K562 (cell line): Measurements from ENCODE around the gene DNAJC6. TPM values are rescaled to one million over a fixed set of nuclear protein-coding genes. Genes with fewer than 3 reads are reported as not detected.
A peak's percentile ranks its signal among the peaks of the same experiment; 100 is the strongest.

Experiments
- AFF4 ChIP-seq: sonication (generic); formaldehyde crosslinking; IDR thresholded peaks from 2 replicates; pipeline ENCODE4 v1.8.0; 2023; ENCODE audit warnings: mild to moderate bottlenecking, missing genetic modification reagents
- BRF1 ChIP-seq: IDR thresholded peaks from 3 replicates; pipeline ENCODE4 v1.6.1; 2011; ENCODE audit warnings: borderline replicate concordance, mild to moderate bottlenecking; ENCODE audit not compliant: insufficient read length; ENCODE audit errors: extremely low read depth
- DPF2 ChIP-seq: fragments of 450-650 bp; IDR thresholded peaks from 2 replicates; pipeline ENCODE4 v1.6.1; 2016
- EP300 ChIP-seq: IDR thresholded peaks from 2 replicates; pipeline ENCODE4 v1.6.1; 2012; ENCODE audit warnings: low read length, improper control_type of control experiment
- KDM1A ChIP-seq, 2 experiments: fragments of 450-650 bp; IDR thresholded peaks; 2 replicates each; pipeline ENCODE4 v1.6.1; 2016; ENCODE audit warnings: mild to moderate bottlenecking in 2 of 2
- NEUROD1 ChIP-seq: fragments of 150-350 bp; IDR thresholded peaks from 2 replicates; pipeline ENCODE4 v1.6.1; 2014; ENCODE audit warnings: borderline replicate concordance, low read length, low read depth; ENCODE audit not compliant: partially characterized antibody
- NFXL1 ChIP-seq: fragments of 450-650 bp; formaldehyde crosslinking; IDR thresholded peaks from 2 replicates; pipeline ENCODE4 v1.4.0; 2021; ENCODE audit warnings: mild to moderate bottlenecking
- POLR2A ChIP-seq: fragments of 450-650 bp; conservative IDR thresholded peaks from 2 replicates; pipeline ENCODE4 v1.6.1; 2016
- PTBP1 ChIP-seq: fragments of 200-400 bp; formaldehyde crosslinking; IDR thresholded peaks from 2 replicates; pipeline ENCODE4 v1.6.1; 2017; ENCODE audit warnings: low read depth, low read length
- SMAD1 ChIP-seq: fragments of 150-350 bp; IDR thresholded peaks from 2 replicates; pipeline ENCODE4 v1.6.1; 2014; ENCODE audit warnings: low read length, low read depth; ENCODE audit not compliant: partially characterized antibody
- TAL1 ChIP-seq: fragments of 450-650 bp; IDR thresholded peaks from 2 replicates; pipeline ENCODE4 v1.6.1; 2016; ENCODE audit warnings: mild to moderate bottlenecking
- ZEB2 ChIP-seq: fragments of 450-650 bp; IDR thresholded peaks from 2 replicates; pipeline ENCODE4 v1.6.1; 2016
- ZNF347 ChIP-seq: fragments of 450-650 bp; formaldehyde crosslinking; IDR thresholded peaks from 2 replicates; pipeline ENCODE4 v1.4.0; 2020; ENCODE audit warnings: low read depth, mild to moderate bottlenecking, moderate library complexity
- ZNF384 ChIP-seq: IDR thresholded peaks from 2 replicates; pipeline ENCODE4 v1.6.1; 2012; ENCODE audit warnings: low read depth, low read length, improper control_type of control experiment
- ZNF518B ChIP-seq: fragments of 250-450 bp; sonication (Bioruptor Pico); IDR thresholded peaks from 2 replicates; pipeline ENCODE4 v1.5.0; 2021; ENCODE audit warnings: mild to moderate bottlenecking, moderate library complexity
- ZNF699 ChIP-seq: fragments of 250-450 bp; sonication (Bioruptor Pico); IDR thresholded peaks from 2 replicates; pipeline ENCODE4 v1.8.0; 2021; ENCODE audit warnings: mild to moderate bottlenecking, moderate library complexity; ENCODE audit not compliant: insufficient replicate concordance
- ZNF764 ChIP-seq: fragments of 250-450 bp; sonication (Bioruptor Pico); IDR thresholded peaks from 2 replicates; pipeline ENCODE4 v1.4.0; 2020; ENCODE audit warnings: low read depth, mild to moderate bottlenecking, moderate library complexity
- ZNF830 ChIP-seq: fragments of 250-450 bp; sonication (Bioruptor Pico); IDR thresholded peaks from 2 replicates; pipeline ENCODE4 v1.5.0; 2021; ENCODE audit warnings: mild to moderate bottlenecking
- polyA plus RNA-seq, 8 experiments: library from polyadenylated mRNA; depleted of rRNA in 4 of 8; stranded (reverse) in 5 of 8; unstranded in 3 of 8; fragments of >200 nt; fragmentation: Nextera tagmentation in 2 of 8; fragmentation: Illumina TruSeq in 1 of 8; extraction: Ambion mirVana in 2 of 8; extraction: Trizol in 1 of 8; gene quantifications; 2 replicates each; pipeline versions ENCODE4 v1.2.1 to v1.2.3, GENCODE V29; 2011 to 2014; ENCODE audit warnings: inconsistent platforms in 1 of 8, missing spikeins in 1 of 8
- total RNA-seq, 7 experiments: library from RNA; depleted of rRNA in 6 of 7; stranded (reverse); fragments of >200 nt in 6 of 7; fragmentation: Illumina TruSeq in 2 of 7; extraction: Trizol in 2 of 7; gene quantifications; 2 replicates each; pipeline versions ENCODE4 v1.2.1 to v1.2.3, GENCODE V29; 2011 to 2021; ENCODE audit warnings: low replicate concordance in 1 of 7
- TF ChIP-seq, protein P1 (sequence below): fragments of 450-650 bp; IDR thresholded peaks from 2 replicates; pipeline ENCODE4 v1.6.1; 2018; ENCODE audit not compliant: partially characterized antibody

DNAJC6 gene
- total and polyA plus RNA-seq, 9 of the 15 experiments (the other 6 are each of a cell fraction or from before 2014, with no cell fraction given), result 6.7 to 78.7 (median 28.0) TPM

GRCh38 chr1:65423884-65424572 is 114.7 kb downstream of the DNAJC6 start (continued):
- TF ChIP-seq AFF4 (CRISPR knock-in tag) (no peak), ZNF347 (CRISPR knock-in tag) (no peak), KDM1A (IDR thresholded peaks at IDR 0.05) (peak; percentile 88 to 89), TAL1 (peak; percentile 55), ZNF384 (no peak), ZNF830 (CRISPR knock-in tag) (no peak), NFXL1 (CRISPR knock-in tag) (no peak), BRF1 (no peak), POLR2A (no peak), PTBP1 (no peak), SMAD1 (peak; percentile 46), NEUROD1 (no peak), ZEB2 (peak; percentile 82; the same call in 1 of the 2 replicates), ZNF518B (CRISPR knock-in tag) (no peak), ZNF764 (CRISPR knock-in tag) (no peak), EP300 (peak; percentile 57; the same call in 1 of the 2 replicates), DPF2 (peak; percentile 92), ZNF699 (CRISPR knock-in tag) (no peak)
- TF ChIP-seq, protein P1, sequence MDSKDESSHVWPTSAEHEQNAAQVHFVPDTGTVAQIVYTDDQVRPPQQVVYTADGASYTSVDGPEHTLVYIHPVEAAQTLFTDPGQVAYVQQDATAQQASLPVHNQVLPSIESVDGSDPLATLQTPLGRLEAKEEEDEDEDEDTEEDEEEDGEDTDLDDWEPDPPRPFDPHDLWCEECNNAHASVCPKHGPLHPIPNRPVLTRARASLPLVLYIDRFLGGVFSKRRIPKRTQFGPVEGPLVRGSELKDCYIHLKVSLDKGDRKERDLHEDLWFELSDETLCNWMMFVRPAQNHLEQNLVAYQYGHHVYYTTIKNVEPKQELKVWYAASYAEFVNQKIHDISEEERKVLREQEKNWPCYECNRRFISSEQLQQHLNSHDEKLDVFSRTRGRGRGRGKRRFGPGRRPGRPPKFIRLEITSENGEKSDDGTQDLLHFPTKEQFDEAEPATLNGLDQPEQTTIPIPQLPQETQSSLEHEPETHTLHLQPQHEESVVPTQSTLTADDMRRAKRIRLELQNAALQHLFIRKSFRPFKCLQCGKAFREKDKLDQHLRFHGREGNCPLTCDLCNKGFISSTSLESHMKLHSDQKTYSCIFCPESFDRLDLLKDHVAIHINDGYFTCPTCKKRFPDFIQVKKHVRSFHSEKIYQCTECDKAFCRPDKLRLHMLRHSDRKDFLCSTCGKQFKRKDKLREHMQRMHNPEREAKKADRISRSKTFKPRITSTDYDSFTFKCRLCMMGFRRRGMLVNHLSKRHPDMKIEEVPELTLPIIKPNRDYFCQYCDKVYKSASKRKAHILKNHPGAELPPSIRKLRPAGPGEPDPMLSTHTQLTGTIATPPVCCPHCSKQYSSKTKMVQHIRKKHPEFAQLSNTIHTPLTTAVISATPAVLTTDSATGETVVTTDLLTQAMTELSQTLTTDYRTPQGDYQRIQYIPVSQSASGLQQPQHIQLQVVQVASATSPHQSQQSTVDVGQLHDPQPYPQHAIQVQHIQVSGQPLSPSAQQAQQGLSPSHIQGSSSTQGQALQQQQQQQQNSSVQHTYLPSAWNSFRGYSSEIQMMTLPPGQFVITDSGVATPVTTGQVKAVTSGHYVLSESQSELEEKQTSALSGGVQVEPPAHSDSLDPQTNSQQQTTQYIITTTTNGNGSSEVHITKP, result no peak
